Right lobe of liver (tissue), 6 donors: ENCODE data around the gene FCAMR. TPM values are rescaled to one million over a fixed set of nuclear protein-coding genes. Genes with fewer than 3 reads are reported as not detected.

Experiments
- ATAC-seq, 4 donors: fragments of 200-7000 bp; cut with Tn5 transposase; one replicate each; pipeline ENCODE4 v1.9.1; 2020; ENCODE audit warnings: mild to moderate bottlenecking in 4 of 4, moderate library complexity in 4 of 4
- DNase-seq, 3 donors: peaks; one replicate each; pipeline ENCODE4 v3.0.0-alpha.2; 2020
- H3K27ac ChIP-seq, 3 donors: fragments of 200-600 bp; one replicate each; pipeline ENCODE4 v1.8.0; 2022
- H3K27me3 ChIP-seq, 2 donors: fragments of 200-600 bp; one replicate each; pipeline ENCODE4 v1.8.0; 2022
- H3K36me3 ChIP-seq, 4 donors: fragments of 200-600 bp; sonication (generic) in 1 of 4; one replicate each; pipeline versions ENCODE4 v1.5.1 to v1.8.0; 2017 to 2022; ENCODE audit warnings: control low read depth in 1 of 4
- H3K4me1 ChIP-seq, 4 donors: fragments of 200-600 bp; sonication (generic) in 1 of 4; one replicate each; pipeline versions ENCODE4 v1.5.1 to v1.8.0; 2017 to 2022; ENCODE audit warnings: control low read depth in 1 of 4
- H3K4me3 ChIP-seq, 3 donors: fragments of 200-600 bp; one replicate each; pipeline ENCODE4 v1.8.0; 2022
- H3K9me3 ChIP-seq, 4 donors: fragments of 200-600 bp; sonication (generic) in 1 of 4; one replicate each; pipeline versions ENCODE4 v1.5.1 to v1.8.0; 2017 to 2022; ENCODE audit warnings: control low read depth in 1 of 4
- POLR2A ChIP-seq: fragments of 450-650 bp; IDR thresholded peaks from one replicate; pipeline ENCODE4 v1.6.1; 2017; ENCODE audit warnings: antibody characterized with exemption, mild to moderate bottlenecking
- WGBS: methylation state at CpG from one replicate; pipeline ENCODE4 v1.1.6; 2018; ENCODE audit warnings: low coverage, low lambda C conversion rate; ENCODE audit not compliant: insufficient coverage; ENCODE audit errors: missing lambda C conversion rate; 5-methylcytosine and 5-hydroxymethylcytosine counted together
- intact Hi-C, 2 donors: fragments of 100-400 bp; cut with DNase I; formaldehyde crosslinking; loops; one replicate each; pipeline versions ENCODE4 v1.11.2 to v1.14.1; 2022
- total RNA-seq, 6 experiments: library from RNA; depleted of rRNA in 2 of 6; stranded (reverse); fragments of >200 nt in 2 of 6; fragmentation: NEBNext Ultra II Directional in 3 of 6; extraction: Animal tissue kit (Norgen Biotek cat#: 25700) in 3 of 6; gene quantifications; one replicate each; pipeline versions ENCODE4 v1.1.0 to v1.2.4, GENCODE V29; 2016 to 2023
- TF ChIP-seq, protein P1 (sequence below), 4 donors: fragments of 200-600 bp in 3 of 4; fragments of 450-650 bp in 1 of 4; IDR thresholded peaks; one replicate each; pipeline versions ENCODE4 v1.5.1 to v1.8.0; 2016 to 2022; ENCODE audit warnings: antibody characterized with exemption in 4 of 4, mild to moderate bottlenecking in 2 of 4
- donor health status: DM: no; HTN: yes; CAD: no.
- donor health status: DM: no; HTN: no; CAD: no.
- donor health status: DM: no; HTN: no; CAD: no.
- donor health status: DM: no; HTN: yes; CAD: no.
- donor health status: DM: no; HTN: yes; CAD: no.

The FCAMR gene
- total RNA-seq, 6 experiments from 2014 or later = 0.44 to 31.1 (median 2.2) TPM

DNA sequence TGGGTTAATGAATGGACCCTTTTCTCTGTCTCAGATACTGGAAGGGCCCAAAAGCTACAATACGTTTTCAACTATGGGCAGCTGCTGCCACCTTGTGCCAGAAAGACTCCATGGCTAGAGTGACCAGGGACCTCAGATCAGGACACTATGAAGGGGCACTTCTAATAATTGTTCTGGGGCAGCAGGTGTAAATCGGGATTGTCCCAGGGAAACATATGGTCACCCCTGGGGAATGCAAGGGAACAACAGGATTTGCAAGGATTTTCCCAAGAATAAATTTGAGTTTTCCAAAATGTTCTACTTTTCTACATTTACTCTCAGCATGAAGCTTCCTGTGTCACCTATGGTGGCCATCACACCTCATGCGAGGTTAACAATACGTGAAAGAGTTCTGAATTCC lies 12.0 kb upstream of the FCAMR start:
- Histone ChIP-seq H3K4me3 (no peak overlapping the region), H3K27ac (no peak overlapping the region), H3K27me3 (no peaks in the 10 kb centered on the region), H3K36me3 (no peaks in the 10 kb centered on the region), H3K4me1 (no peaks in the 10 kb centered on the region), H3K9me3 (no peaks in the 10 kb centered on the region)
- ATAC-seq = peak; percentile 92 to 94 (median 92)
- TF ChIP-seq POLR2A = no peak
- TF ChIP-seq, protein P1, sequence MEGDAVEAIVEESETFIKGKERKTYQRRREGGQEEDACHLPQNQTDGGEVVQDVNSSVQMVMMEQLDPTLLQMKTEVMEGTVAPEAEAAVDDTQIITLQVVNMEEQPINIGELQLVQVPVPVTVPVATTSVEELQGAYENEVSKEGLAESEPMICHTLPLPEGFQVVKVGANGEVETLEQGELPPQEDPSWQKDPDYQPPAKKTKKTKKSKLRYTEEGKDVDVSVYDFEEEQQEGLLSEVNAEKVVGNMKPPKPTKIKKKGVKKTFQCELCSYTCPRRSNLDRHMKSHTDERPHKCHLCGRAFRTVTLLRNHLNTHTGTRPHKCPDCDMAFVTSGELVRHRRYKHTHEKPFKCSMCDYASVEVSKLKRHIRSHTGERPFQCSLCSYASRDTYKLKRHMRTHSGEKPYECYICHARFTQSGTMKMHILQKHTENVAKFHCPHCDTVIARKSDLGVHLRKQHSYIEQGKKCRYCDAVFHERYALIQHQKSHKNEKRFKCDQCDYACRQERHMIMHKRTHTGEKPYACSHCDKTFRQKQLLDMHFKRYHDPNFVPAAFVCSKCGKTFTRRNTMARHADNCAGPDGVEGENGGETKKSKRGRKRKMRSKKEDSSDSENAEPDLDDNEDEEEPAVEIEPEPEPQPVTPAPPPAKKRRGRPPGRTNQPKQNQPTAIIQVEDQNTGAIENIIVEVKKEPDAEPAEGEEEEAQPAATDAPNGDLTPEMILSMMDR (IDR thresholded peaks at IDR 0.05) = peak; percentile 77 to 89 (median 82)
- peak in 2 of 3 donors; percentile 44 to 58 for DNase-seq
- intact Hi-C loops = loop anchor here in 1 of 2 donors (10.0 kb wide), 1 partner anchor 237 kb away; no protein-coding TSS in a partner anchor
- 10% methylated on average over 4 of the region's 4 CpGs for WGBS

DNA sequence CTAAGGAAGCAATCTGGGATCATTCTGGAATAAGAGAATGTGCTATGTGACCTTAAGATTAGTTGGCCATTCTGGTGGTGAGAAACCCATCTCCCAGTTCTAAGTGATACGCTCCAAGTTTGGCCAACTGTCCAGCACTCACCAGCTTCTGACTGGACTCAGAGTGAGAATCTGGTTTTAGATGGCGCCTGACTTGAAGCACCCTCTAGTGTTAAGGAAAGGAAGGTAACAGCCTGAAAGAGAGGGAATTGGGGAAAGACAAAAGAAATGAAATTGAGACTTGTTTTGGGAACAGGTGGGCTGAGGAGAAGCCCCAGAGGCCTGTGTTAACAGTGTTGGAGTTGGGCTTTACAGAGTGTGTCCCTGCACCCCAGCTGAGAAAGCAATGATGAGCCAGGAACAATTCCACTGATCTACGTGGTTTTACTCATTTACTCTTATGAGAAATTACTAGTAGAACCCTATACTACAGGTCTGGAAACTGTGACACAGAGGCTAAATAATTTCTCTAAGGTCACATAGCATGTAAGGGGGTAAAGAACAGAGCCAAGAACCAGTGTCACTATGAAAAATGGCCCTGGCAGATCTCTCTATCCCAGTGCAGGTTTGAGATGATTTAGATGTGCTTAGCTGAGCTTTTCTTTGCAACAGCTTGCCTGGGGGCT lies 9.3 kb upstream of the FCAMR start:
- intact Hi-C loops = loop anchor here in 1 of 2 donors (5.0 to 10.0 kb wide), 2 partner anchors 42 to 235 kb away; no protein-coding TSS in a partner anchor
- no peak for TF ChIP-seq POLR2A
- TF ChIP-seq, protein P1 (IDR thresholded peaks at IDR 0.05) = peak; percentile 60 to 82 (median 72)
- Histone ChIP-seq H3K27ac (no peak overlapping the region), H3K9me3 (no peaks in the 10 kb centered on the region), H3K36me3 (no peaks in the 10 kb centered on the region), H3K4me1 (no peaks in the 10 kb centered on the region), H3K27me3 (no peaks in the 10 kb centered on the region), H3K4me3 (no peak overlapping the region)
- peak; percentile 85 to 89 (median 87) for ATAC-seq
- 50% methylated on average over 3 of the region's 3 CpGs for WGBS
- DNase-seq = no peak

DNA sequence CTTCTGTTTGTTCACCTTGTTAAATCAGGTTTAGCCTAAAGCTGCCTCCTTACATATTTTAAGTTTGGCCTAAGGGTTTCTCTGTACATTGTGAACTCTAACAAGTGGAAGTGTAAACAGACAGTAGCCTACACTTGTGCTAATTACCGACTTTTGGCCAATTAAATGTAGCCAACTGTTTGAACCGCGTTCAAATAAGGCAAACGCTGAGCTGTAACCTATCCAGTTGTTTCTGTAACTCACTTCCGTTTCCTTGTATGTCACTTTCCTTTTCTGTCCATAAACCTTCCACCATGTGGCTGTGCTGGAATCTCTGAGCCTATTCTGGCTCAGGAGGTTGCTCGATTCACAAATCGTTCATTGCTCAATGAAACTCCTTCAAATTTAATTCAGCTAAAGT lies 8.0 kb upstream of the FCAMR start:
- Histone ChIP-seq H3K9me3 (no peaks in the 10 kb centered on the region), H3K4me3 (no peak overlapping the region), H3K27me3 (no peaks in the 10 kb centered on the region), H3K36me3 (no peaks in the 10 kb centered on the region), H3K27ac (no peak overlapping the region), H3K4me1 (peaks cover 0 to 3% (median 0%) of the 10 kb centered on the region in 4 donors)
- TF ChIP-seq, protein P1 (IDR thresholded peaks at IDR 0.05) = no peak
- TF ChIP-seq POLR2A = no peak
- ATAC-seq = no peak
- no peak for DNase-seq
- intact Hi-C loops = loop anchor here in 1 of 2 donors (5.0 kb wide), 1 partner anchor 41 kb away; no protein-coding TSS in a partner anchor
- WGBS = 82% methylated on average over 7 of the region's 7 CpGs

DNA sequence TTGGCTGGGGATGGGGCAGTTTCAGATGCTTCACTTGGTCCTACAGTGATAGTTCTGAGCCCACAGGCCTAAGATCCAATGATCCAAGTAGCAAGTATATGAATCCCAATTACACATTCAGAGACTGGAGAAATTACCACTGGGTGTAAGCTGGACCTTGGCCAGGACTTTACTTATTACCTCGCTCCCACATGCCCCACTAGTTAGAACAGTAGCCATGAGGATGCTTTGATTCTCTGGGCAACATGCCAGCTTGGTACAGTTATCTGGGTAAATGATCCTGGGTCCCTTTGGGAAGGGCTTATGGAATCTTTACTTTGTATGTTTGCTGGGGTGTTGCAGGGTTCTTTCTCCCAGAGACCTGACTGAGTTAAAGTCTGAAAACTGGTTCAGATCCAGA lies 5.0 kb upstream of the FCAMR start:
- intact Hi-C loops = loop anchor here in 1 of 2 donors (5.0 kb wide), 1 partner anchor 38 kb away; no protein-coding TSS in a partner anchor
- H3K27ac ChIP-seq = no peak overlapping the region
- H3K36me3 ChIP-seq = no peaks in the 10 kb centered on the region
- no peaks in the 10 kb centered on the region for H3K27me3 ChIP-seq
- H3K4me3 ChIP-seq = no peak overlapping the region
- no peak for ATAC-seq
- H3K9me3 ChIP-seq = no peaks in the 10 kb centered on the region
- no peak for TF ChIP-seq POLR2A
- TF ChIP-seq, protein P1 (IDR thresholded peaks at IDR 0.05) = no peak
- DNase-seq = no peak
- WGBS = 100% methylated on average over 1 of the region's 1 CpG
- H3K4me1 ChIP-seq = peaks cover 0 to 30% (median 6%) of the 10 kb centered on the region in 4 donors
